Measurements from ENCODE around the gene CNOT6.

DNA sequence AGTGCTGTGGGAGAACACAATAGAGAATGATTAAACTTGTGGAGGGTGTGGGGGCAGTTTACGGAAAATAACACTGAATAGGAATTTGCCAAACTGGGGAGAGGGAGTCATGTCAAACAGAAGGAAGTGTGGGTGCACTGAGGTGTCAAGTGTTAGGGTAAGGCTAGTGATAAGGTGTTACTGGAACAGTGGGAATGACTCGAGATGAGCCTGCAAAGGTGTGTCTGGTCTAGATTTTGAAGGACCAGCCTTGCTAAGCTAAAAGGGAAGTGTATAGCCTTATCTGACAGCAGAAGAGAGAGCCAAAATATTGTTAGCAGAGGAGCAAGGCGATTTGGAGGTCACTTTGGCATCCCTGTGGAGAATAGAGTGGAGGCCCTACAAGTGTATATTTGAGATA lies 4.2 kb downstream of the CNOT6 start:
- TF ChIP-seq GATA2 (IDR thresholded peaks at IDR 0.05; ENCODE audit: low read depth, low read length) (no peak), GATA3 (IDR thresholded peaks at IDR 0.05; ENCODE audit: low read depth, low read length) (no peak)

Data from SH-SY5Y (cell line).